HepG2 (cell line): Measurements from ENCODE around the gene ERCC2.

Experiments
- BHLHE40 ChIP-seq: IDR thresholded peaks from 2 replicates; pipeline ENCODE4 v1.6.1; 2011; ENCODE audit warnings: low read length, improper control_type of control experiment
- CEBPB ChIP-seq: IDR thresholded peaks from 2 replicates; pipeline ENCODE4 v1.6.1; 2011; ENCODE audit warnings: low read depth, low read length, improper control_type of control experiment, borderline replicate concordance
- CTCF ChIP-seq: sonication (generic); formaldehyde crosslinking; IDR thresholded peaks from 2 replicates; pipeline ENCODE4 v1.5.0; 2020; ENCODE audit warnings: mild to moderate bottlenecking, missing genetic modification reagents, moderate library complexity
- KLF11 ChIP-seq: IDR thresholded peaks from 2 replicates; pipeline ENCODE4 v1.6.1; 2016; ENCODE audit warnings: missing compliant biosample characterization
- MIER3 ChIP-seq: IDR thresholded peaks from 2 replicates; pipeline ENCODE4 v1.6.1; 2016; ENCODE audit warnings: missing compliant biosample characterization, borderline replicate concordance
- NCOA2 ChIP-seq: sonication (generic); formaldehyde crosslinking; IDR thresholded peaks from 2 replicates; pipeline ENCODE4 v1.8.0; 2022; ENCODE audit warnings: inconsistent platforms
- NFKBIZ ChIP-seq: IDR thresholded peaks from 2 replicates; pipeline ENCODE4 v1.6.1; 2018; ENCODE audit warnings: missing genetic modification reagents, missing compliant biosample characterization
- NR1H2 ChIP-seq: sonication (generic); formaldehyde crosslinking; IDR thresholded peaks from 2 replicates; pipeline ENCODE4 v1.8.1; 2022; ENCODE audit warnings: low read depth, missing genetic modification reagents, borderline replicate concordance
- RARG ChIP-seq: sonication (generic); formaldehyde crosslinking; IDR thresholded peaks from 2 replicates; pipeline ENCODE4 v1.4.0; 2020; ENCODE audit warnings: low read depth, mild to moderate bottlenecking, missing genetic modification reagents
- SALL2 ChIP-seq: sonication (generic); formaldehyde crosslinking; IDR thresholded peaks from 2 replicates; pipeline ENCODE4 v1.8.1; 2023; ENCODE audit warnings: mild to moderate bottlenecking, missing genetic modification reagents, inconsistent platforms
- STAG1 ChIP-seq: sonication (generic); formaldehyde crosslinking; IDR thresholded peaks from 2 replicates; pipeline ENCODE4 v1.4.0; 2020; ENCODE audit warnings: missing genetic modification reagents
- ZFX ChIP-seq: sonication (generic); formaldehyde crosslinking; IDR thresholded peaks from 2 replicates; pipeline ENCODE4 v1.4.0; 2020; ENCODE audit warnings: mild to moderate bottlenecking, low read depth, missing genetic modification reagents, moderate library complexity
- TF ChIP-seq, protein P1 (sequence below): sonication (generic); IDR thresholded peaks from 2 replicates; pipeline ENCODE4 v1.6.1; 2016; ENCODE audit warnings: low read depth, borderline replicate concordance
- TF ChIP-seq, protein P2 (sequence below): sonication (generic); formaldehyde crosslinking; IDR thresholded peaks from 2 replicates; pipeline ENCODE4 v1.4.0; 2020; ENCODE audit warnings: low read depth, mild to moderate bottlenecking, missing genetic modification reagents

GRCh38 chr19:45401815-45402214 is 31.4 kb upstream of the ERCC2 start:
- TF ChIP-seq CTCF (CRISPR knock-in tag) = no peak
- TF ChIP-seq, protein P1, sequence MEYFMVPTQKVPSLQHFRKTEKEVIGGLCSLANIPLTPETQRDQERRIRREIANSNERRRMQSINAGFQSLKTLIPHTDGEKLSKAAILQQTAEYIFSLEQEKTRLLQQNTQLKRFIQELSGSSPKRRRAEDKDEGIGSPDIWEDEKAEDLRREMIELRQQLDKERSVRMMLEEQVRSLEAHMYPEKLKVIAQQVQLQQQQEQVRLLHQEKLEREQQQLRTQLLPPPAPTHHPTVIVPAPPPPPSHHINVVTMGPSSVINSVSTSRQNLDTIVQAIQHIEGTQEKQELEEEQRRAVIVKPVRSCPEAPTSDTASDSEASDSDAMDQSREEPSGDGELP = no peak
- no peak for TF ChIP-seq BHLHE40
- TF ChIP-seq NCOA2 (CRISPR knock-in tag) = no peak
- TF ChIP-seq MIER3 = no peak
- TF ChIP-seq CEBPB = no peak
- TF ChIP-seq NR1H2 (CRISPR knock-in tag) = no peak
- no peak for TF ChIP-seq NFKBIZ (CRISPR knock-in tag)
- no peak for TF ChIP-seq RARG (CRISPR knock-in tag)
- TF ChIP-seq, protein P2, sequence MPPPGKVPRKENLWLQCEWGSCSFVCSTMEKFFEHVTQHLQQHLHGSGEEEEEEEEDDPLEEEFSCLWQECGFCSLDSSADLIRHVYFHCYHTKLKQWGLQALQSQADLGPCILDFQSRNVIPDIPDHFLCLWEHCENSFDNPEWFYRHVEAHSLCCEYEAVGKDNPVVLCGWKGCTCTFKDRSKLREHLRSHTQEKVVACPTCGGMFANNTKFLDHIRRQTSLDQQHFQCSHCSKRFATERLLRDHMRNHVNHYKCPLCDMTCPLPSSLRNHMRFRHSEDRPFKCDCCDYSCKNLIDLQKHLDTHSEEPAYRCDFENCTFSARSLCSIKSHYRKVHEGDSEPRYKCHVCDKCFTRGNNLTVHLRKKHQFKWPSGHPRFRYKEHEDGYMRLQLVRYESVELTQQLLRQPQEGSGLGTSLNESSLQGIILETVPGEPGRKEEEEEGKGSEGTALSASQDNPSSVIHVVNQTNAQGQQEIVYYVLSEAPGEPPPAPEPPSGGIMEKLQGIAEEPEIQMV (CRISPR knock-in tag) = no peak
- TF ChIP-seq SALL2 (CRISPR knock-in tag) = no peak
- TF ChIP-seq STAG1 = no peak
- no peak for TF ChIP-seq ZFX (CRISPR knock-in tag)
- TF ChIP-seq KLF11 = no peak
